HEK293T (cell line): ENCODE data around the gene TRA2A.

Source experiments
- BHLHE40 ChIP-seq: fragments of 450-650 bp; IDR thresholded peaks from 2 replicates; pipeline ENCODE4 v1.6.1; 2016; ENCODE audit warnings: mild to moderate bottlenecking, moderate library complexity, borderline replicate concordance
- ELF4 ChIP-seq: fragments of 450-650 bp; IDR thresholded peaks from 2 replicates; pipeline ENCODE4 v1.6.1; 2017; ENCODE audit warnings: antibody characterized with exemption
- FOXA1 ChIP-seq: fragments of 450-650 bp; IDR thresholded peaks from 2 replicates; pipeline ENCODE4 v1.6.1; 2016; ENCODE audit warnings: mild to moderate bottlenecking
- FOXM1 ChIP-seq: fragments of 450-650 bp; IDR thresholded peaks from 2 replicates; pipeline ENCODE4 v1.6.1; 2017; ENCODE audit warnings: mild to moderate bottlenecking, borderline replicate concordance
- HDGF ChIP-seq: fragments of 450-650 bp; IDR thresholded peaks from 2 replicates; pipeline ENCODE4 v1.6.1; 2017; ENCODE audit warnings: antibody characterized with exemption, borderline replicate concordance
- L3MBTL2 ChIP-seq: fragments of 450-650 bp; conservative IDR thresholded peaks from 2 replicates; pipeline ENCODE4 v1.6.1; 2016; ENCODE audit warnings: mild to moderate bottlenecking
- LEF1 ChIP-seq: fragments of 450-650 bp; IDR thresholded peaks from 2 replicates; pipeline ENCODE4 v1.6.1; 2017; ENCODE audit warnings: mild to moderate bottlenecking, borderline replicate concordance
- NFRKB ChIP-seq: fragments of 450-650 bp; IDR thresholded peaks from 2 replicates; pipeline ENCODE4 v1.6.1; 2016; ENCODE audit warnings: mild to moderate bottlenecking, moderate library complexity
- SP1 ChIP-seq: fragments of 450-650 bp; IDR thresholded peaks from 2 replicates; pipeline ENCODE4 v1.6.1; 2017
- SUZ12 ChIP-seq: fragments of 450-650 bp; IDR thresholded peaks from 2 replicates; pipeline ENCODE4 v1.6.1; 2016; ENCODE audit warnings: mild to moderate bottlenecking
- TARDBP ChIP-seq: fragments of 450-650 bp; IDR thresholded peaks from 2 replicates; pipeline ENCODE4 v1.6.1; 2016
- ZNF384 ChIP-seq: fragments of 450-650 bp; IDR thresholded peaks from 2 replicates; pipeline ENCODE4 v1.6.1; 2016
- TF ChIP-seq, protein P1 (sequence below): fragments of 450-650 bp; IDR thresholded peaks from 2 replicates; pipeline ENCODE4 v1.6.1; 2016

GRCh38 chr7:23474094-23474828 is 57.5 kb downstream of the TRA2A start:
- TF ChIP-seq SP1 (no peak), L3MBTL2 (peak; percentile 89), HDGF (no peak), ELF4 (no peak; the same call in 1 of the 2 replicates), TARDBP (no peak), SUZ12 (no peak), FOXM1 (peak; percentile 66; the same call in 1 of the 2 replicates), LEF1 (no peak), ZNF384 (no peak), FOXA1 (no peak), NFRKB (no peak), BHLHE40 (no peak)
- TF ChIP-seq, protein P1, sequence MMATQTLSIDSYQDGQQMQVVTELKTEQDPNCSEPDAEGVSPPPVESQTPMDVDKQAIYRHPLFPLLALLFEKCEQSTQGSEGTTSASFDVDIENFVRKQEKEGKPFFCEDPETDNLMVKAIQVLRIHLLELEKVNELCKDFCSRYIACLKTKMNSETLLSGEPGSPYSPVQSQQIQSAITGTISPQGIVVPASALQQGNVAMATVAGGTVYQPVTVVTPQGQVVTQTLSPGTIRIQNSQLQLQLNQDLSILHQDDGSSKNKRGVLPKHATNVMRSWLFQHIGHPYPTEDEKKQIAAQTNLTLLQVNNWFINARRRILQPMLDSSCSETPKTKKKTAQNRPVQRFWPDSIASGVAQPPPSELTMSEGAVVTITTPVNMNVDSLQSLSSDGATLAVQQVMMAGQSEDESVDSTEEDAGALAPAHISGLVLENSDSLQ, result no peak
